IPS DF 6.9 (cell line): Measurements from ENCODE around the gene ESD.

ENCODE experiments used
- DNase-seq: peaks from one replicate; pipeline ENCODE4 v3.0.0-alpha.2; 2013; ENCODE audit warnings: low read depth, low spot score
- H3K27ac ChIP-seq: one replicate; pipeline ENCODE4 v1.5.1; 2013; ENCODE audit warnings: low read length, control low read depth
- H3K27me3 ChIP-seq: 2 replicates; pipeline ENCODE4 v1.6.1; 2013; ENCODE audit warnings: mild to moderate bottlenecking, low read length; ENCODE audit not compliant: control insufficient read depth, insufficient read depth
- H3K36me3 ChIP-seq: 2 replicates; pipeline ENCODE4 v1.6.1; 2013; ENCODE audit warnings: low read length; ENCODE audit not compliant: control insufficient read depth, insufficient read depth
- H3K4me1 ChIP-seq: 2 replicates; pipeline ENCODE4 v1.6.1; 2013; ENCODE audit warnings: low read length; ENCODE audit not compliant: control insufficient read depth, insufficient read depth
- H3K4me3 ChIP-seq: 2 replicates; pipeline ENCODE4 v1.5.1; 2013; ENCODE audit warnings: mild to moderate bottlenecking, low read length
- H3K9me3 ChIP-seq: 2 replicates; pipeline ENCODE4 v1.6.1; 2013; ENCODE audit warnings: low read length, inconsistent platforms; ENCODE audit not compliant: control insufficient read depth, insufficient read depth
- WGBS: extraction: QIAGEN DNeasy Blood & Tissue Kit; methylation state at CpG from one replicate; pipeline ENCODE4 v1.1.7; 2013; ENCODE audit warnings: mixed read lengths, missing lambda C conversion rate; ENCODE audit not compliant: insufficient read length, insufficient coverage; 5-methylcytosine and 5-hydroxymethylcytosine counted together

Gene ESD

DNA sequence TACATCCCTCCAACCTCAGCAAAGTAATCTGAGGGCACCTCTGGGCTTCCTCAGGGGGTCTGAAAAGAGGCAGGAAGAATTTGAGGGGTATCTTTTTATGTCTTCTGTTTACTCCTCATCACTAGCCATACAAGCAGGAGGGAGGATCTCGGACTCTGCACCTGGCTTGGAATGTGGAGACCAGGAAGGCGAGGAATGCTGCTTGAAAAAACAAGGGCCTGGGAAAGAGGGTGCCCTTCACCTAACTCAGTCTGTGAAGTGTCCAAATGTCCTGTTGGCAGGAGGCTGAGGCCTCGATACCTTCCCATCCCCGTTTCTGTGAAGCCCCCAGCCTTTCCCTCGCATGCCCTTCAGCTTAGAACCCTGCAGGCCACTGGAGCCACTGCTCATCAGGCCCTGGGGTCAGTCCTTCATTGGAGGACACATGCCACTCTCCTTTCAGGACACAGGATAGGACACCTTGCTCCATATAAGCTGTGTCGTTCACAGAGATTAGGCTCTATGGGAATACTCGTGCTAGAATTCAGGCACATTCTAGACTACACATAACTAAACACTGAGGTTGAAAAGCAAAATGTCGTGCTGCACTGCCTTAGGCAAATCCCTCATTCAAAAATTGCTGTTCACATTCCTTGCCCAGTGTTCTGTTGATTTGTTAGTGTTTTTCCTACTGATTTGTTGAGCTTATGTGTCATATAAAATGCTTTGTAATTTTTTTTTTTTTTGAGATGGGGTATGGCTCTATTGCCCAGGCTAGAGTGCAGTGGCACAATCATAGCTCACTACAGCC, 49.7 kb downstream of the ESD start:
- H3K4me1 ChIP-seq: no peaks in the 10 kb centered on the region
- DNase-seq: no peak
- no CpG with 5 or more reads among the region's 8 CpGs for WGBS
- H3K27me3 ChIP-seq: no peaks in the 10 kb centered on the region
- H3K36me3 ChIP-seq: no peaks in the 10 kb centered on the region; the same call in 1 of the 2 replicates
- H3K4me3 ChIP-seq: no peak overlapping the region
- H3K27ac ChIP-seq: no peak overlapping the region
- no peaks in the 10 kb centered on the region for H3K9me3 ChIP-seq

DNA sequence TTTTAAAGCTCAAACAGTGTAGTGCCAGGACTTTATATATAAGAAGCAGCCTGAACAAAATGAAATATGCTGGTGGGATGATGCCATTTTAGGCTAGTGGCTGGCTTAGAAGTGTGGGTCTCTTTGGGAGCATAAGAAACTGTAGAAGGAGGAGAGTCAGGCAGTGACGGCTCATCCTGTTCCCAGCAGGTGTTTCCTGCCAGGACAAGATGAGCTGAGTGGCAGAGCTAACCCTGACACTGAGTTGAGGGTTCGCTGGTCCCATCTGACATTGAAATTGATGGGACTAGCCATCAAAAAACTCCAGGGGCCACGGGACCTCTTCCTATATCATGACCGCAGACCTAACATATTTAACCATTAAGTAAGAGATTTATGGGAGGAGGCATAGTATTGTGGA, 51.3 kb downstream of the ESD start:
- DNase-seq: no peak
- Histone ChIP-seq H3K27ac (no peak overlapping the region), H3K36me3 (no peaks in the 10 kb centered on the region; the same call in 1 of the 2 replicates), H3K4me1 (no peaks in the 10 kb centered on the region), H3K9me3 (no peaks in the 10 kb centered on the region), H3K4me3 (no peak overlapping the region), H3K27me3 (no peaks in the 10 kb centered on the region)
- no CpG with 5 or more reads among the region's 4 CpGs for WGBS

DNA sequence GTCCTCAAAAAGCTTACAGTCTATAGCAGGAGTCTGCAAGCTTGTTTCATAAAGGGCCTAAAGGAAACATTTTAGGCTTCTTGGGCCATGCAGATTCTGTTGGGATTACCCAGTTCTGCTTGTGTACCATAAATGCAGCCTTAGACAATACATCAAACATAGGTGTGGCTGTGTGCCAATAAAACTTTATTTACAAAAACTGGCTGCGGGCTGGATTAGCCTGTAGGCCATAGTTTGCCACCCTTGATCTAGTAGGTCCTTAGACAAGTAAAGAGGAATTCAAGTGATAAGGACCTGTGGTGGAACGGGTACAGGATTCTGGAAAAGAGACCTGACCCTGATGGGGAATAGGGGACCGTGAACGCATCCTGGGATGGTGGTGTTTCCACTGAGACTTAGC, 51.9 kb downstream of the ESD start:
- DNase-seq: no peak
- WGBS: no CpG with 5 or more reads among the region's 4 CpGs
- Histone ChIP-seq H3K4me3 (no peak overlapping the region), H3K36me3 (no peaks in the 10 kb centered on the region), H3K27ac (no peak overlapping the region), H3K4me1 (no peaks in the 10 kb centered on the region), H3K27me3 (no peaks in the 10 kb centered on the region), H3K9me3 (no peaks in the 10 kb centered on the region)

DNA sequence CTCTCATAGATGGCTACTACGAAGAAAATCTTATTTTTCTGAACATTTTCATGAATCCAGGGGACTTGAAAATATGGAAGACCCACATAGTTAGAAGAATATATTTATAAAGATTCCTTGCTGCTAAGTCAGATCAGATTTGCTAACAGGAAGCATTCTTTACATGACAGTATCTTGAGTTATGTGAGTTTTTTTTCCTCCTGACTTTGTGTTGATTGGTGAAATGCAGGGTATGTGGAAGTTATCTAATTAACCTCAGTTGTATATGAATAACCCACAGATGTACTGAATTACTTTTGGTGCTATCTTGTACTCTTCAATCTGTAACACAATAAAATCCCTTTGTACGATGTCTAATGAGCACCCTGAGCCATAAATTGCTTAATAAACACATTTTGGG, 53.8 kb downstream of the ESD start:
- no peak for DNase-seq
- Histone ChIP-seq H3K4me1 (no peaks in the 10 kb centered on the region), H3K27ac (no peak overlapping the region), H3K27me3 (no peaks in the 10 kb centered on the region), H3K36me3 (no peaks in the 10 kb centered on the region), H3K4me3 (no peak overlapping the region), H3K9me3 (no peaks in the 10 kb centered on the region)
- no CpG with 5 or more reads among the region's 2 CpGs for WGBS

DNA sequence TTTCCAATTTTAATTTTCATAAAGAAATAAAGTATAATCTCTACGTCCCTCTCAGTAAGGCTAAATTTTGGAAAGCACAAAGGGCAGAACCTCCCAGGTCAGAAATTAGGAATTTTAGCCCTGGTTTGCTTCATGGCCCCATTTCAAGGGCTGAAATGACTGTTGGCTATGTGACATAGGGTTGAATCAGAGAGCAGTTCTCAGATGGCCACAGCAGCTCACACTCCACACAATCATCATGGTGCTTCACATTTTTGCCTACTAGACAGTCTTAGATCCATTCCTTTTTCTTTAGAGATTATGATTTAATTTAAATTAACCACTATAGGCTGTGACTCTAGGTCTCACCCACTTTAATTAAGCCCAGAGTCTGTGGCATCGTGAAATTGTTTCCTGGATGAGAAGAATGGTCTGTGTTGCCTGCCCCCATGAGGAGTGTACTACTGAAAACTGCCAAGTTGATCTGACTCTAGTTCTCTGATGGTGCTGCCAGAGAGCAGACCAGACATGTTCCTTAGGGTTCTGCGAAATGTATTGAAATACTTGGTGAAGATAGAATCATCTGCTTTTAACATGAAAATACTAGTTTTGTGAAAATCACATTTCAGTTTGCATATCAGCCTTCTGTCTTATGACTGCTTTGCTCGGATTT, 57.4 kb downstream of the ESD start:
- no peak for DNase-seq
- no peaks in the 10 kb centered on the region for H3K9me3 ChIP-seq
- H3K27me3 ChIP-seq: no peaks in the 10 kb centered on the region
- no peaks in the 10 kb centered on the region for H3K36me3 ChIP-seq
- H3K4me3 ChIP-seq: no peak overlapping the region
- whole genome bisulfite sequencing: no CpG with 5 or more reads among the region's 4 CpGs
- H3K4me1 ChIP-seq: no peaks in the 10 kb centered on the region
- H3K27ac ChIP-seq: no peak overlapping the region

DNA sequence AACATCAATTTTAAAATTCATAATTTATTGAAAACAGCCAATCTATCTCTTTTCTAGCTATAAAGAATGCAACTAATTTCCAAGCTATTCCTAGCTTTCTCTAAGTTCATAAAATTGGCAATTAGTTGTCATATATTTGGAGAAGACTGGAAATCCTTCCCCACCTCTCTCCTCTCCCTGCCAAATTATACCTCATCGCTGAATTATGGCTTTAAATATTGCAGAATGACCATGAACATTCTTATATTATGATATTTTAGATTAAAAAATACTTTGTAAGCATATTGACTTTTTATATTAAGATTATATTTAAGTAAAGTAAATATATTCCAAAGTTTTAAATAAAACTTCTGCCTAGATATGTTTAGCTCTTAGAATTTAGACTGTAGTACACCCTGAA, 58.2 kb downstream of the ESD start:
- DNase-seq: no peak
- no peak overlapping the region for H3K4me3 ChIP-seq
- no peaks in the 10 kb centered on the region for H3K4me1 ChIP-seq
- H3K36me3 ChIP-seq: no peaks in the 10 kb centered on the region
- no peaks in the 10 kb centered on the region for H3K27me3 ChIP-seq
- H3K27ac ChIP-seq: no peak overlapping the region
- no peaks in the 10 kb centered on the region for H3K9me3 ChIP-seq
- no CpG with 5 or more reads among the region's 1 CpG for WGBS

DNA sequence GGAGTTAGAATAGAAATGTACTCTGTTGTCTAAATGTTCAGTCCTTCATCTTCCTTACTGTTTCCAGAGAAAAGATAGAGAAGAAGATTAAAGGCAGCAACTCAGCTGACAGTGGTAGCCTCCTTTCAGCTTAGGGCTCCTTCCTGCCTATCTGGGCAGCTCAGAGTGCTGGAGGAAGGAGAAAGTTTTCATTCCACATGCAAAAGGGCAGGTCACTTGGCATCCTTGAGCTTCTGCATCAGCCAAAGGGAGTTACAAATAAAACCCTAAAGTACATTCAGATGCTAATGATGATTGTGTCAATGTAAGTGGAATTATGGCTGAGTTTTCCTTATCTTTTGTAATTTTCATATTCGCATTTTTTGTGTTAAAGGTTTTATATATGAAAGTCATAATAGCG, 58.9 kb downstream of the ESD start:
- WGBS: no CpG with 5 or more reads among the region's 2 CpGs
- Histone ChIP-seq H3K27me3 (no peaks in the 10 kb centered on the region), H3K4me3 (no peak overlapping the region), H3K36me3 (no peaks in the 10 kb centered on the region), H3K4me1 (no peaks in the 10 kb centered on the region), H3K9me3 (no peaks in the 10 kb centered on the region), H3K27ac (no peak overlapping the region)
- no peak for DNase-seq

DNA sequence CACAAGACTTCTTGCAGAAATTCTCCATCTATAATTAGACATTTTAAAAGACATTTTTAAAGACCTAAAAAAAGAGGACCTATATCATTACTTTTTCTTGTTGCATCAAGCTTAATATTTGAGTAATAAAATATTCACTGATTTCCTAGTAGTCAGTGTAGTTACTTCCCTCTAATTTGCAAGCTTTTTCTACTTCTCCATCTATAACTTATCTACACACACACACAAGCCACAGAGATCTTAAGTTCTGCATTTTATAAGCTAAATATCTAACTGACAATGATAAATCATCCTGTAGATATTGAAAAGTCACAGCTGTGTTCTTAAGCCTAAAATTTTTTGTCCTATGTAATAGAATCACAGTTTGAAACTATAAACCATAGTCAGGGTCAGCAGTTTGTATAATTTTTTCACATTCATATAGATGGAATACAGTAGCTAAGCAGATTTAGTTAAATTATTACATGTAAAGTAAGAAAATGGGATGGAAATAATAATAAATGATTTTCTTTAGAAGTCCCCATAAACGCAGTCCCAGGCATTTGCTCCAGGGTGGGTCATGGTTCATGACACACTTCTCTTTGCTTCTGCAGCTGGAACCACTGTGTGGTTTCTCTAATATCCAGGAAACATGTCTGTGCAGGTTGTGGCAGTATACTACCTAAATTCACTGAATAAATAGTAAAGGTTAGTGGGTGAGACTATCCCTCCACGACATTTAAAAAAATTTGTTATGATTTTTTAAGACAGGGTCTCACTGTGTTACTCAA, 60.2 kb downstream of the ESD start:
- Histone ChIP-seq H3K36me3 (no peaks in the 10 kb centered on the region), H3K4me1 (no peaks in the 10 kb centered on the region), H3K27me3 (no peaks in the 10 kb centered on the region), H3K4me3 (no peak overlapping the region), H3K9me3 (no peaks in the 10 kb centered on the region), H3K27ac (no peak overlapping the region)
- WGBS: no CpG with 5 or more reads among the region's 2 CpGs
- no peak for DNase-seq

DNA sequence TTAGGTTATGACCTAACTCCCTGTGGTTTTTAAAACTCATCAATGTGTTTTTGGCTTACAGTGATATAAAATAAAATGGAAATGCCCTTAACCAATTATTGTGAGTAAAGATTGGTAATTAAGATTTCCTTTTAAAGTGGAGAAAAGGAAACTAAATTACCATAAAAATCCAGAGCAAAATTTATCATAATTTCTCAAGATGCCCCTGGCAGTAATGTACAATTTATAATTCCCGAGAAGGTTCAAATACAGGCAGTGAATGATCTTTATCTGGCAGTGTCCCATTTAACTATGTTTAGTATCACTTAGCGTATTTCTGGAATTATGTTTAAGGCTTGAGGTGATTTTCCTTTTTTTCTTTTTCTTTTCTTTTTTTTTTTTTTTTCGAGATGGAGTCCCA, 61.5 kb downstream of the ESD start:
- no peak for DNase-seq
- no peaks in the 10 kb centered on the region for H3K36me3 ChIP-seq
- no peak overlapping the region for H3K27ac ChIP-seq
- no CpG with 5 or more reads among the region's 3 CpGs for WGBS
- H3K27me3 ChIP-seq: no peaks in the 10 kb centered on the region
- H3K4me1 ChIP-seq: no peaks in the 10 kb centered on the region
- no peaks in the 10 kb centered on the region for H3K9me3 ChIP-seq
- no peak overlapping the region for H3K4me3 ChIP-seq

DNA sequence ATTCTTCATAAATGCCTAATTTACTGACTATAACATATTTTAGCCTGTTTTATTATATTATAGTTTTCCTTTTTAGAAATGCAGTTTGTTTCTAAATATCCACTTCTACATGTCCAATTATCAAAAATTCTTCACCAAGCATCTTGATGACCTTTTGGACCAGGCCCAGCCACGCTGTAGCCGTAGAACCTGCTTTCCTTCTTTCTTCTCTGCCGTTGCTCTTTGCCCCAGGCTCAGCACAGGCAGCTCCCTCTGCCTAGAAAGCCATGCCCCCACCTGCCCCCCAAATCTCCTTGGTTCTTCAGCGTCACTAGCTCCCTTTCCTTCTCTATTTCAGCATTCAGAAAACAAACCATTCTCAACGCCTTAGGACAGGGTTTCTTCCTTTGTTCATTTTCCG, 65.4 kb downstream of the ESD start:
- Histone ChIP-seq H3K9me3 (no peaks in the 10 kb centered on the region), H3K4me3 (no peak overlapping the region), H3K27ac (no peak overlapping the region), H3K36me3 (no peaks in the 10 kb centered on the region), H3K4me1 (no peaks in the 10 kb centered on the region), H3K27me3 (no peaks in the 10 kb centered on the region)
- no peak for DNase-seq
- WGBS: no CpG with 5 or more reads among the region's 6 CpGs
